HG03039 (cell line): ENCODE measurements around the gene ZG16B.

Source experiments
- ATAC-seq: cut with Tn5 transposase; IDR thresholded peaks from one replicate; pipeline ENCODE4 v1.9.1; 2021; ENCODE audit warnings: mild to moderate bottlenecking, moderate library complexity; ENCODE audit not compliant: unreplicated experiment

ZG16B gene

DNA sequence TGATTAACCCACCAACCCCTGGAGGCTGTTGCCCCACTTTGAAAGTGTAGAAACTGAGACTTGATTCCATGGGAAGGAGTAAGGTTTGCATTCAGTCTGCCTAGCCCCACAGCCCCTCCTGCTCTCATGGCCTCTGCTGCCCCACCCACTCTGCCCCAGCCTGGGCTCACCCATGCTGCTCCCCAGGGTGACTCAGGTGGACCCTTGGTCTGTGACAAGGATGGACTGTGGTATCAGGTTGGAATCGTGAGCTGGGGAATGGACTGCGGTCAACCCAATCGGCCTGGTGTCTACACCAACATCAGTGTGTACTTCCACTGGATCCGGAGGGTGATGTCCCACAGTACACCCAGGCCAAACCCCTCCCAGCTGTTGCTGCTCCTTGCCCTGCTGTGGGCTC lies 25.4 kb upstream of the ZG16B start:
- ATAC-seq, result no peak

DNA sequence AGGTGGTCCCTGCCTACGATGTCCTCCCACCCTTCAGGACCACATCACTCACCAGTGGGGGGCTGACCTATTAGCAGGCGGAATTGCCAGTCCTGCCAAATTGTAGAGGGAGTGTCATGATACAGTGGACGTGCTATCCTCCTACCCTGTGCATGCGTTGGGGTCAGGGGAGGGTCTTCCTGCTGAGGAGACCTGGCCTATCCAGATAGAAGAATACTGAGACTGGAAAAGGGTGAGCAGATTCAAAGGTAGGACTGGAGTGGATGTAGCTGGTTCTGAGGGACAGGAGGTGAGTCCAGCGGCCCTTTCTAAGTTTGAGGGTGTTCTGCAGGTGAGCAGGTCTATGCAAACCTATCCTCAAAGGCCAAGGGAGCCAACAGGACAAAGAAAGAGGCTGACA lies 23.8 kb upstream of the ZG16B start:
- ATAC-seq, result no peak

DNA sequence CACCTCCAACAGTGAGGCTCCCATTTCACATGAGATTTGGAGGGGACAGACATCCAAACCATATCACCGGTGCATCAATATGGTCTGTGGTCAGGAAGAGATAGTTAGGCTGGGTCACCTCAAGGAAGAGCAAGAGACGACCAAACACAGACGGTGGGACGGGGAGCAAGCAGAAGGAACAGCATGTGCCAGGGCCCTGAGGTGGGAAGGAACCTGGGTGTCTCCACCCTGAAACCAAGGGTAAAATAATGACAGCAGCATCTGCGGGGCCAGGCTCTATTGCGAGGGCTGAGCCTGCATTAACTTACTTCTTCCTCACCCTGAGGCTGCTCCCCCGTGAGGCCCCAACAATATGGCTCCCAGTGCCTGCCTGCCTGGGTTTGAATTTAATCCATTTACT lies 21.9 kb upstream of the ZG16B start:
- ATAC-seq, result no peak

GRCh38 chr16:2809149-2809760 lies 20.8 kb upstream of the ZG16B start:
- ATAC-seq, result no peak

- ATAC-seq, result no peak
Measured at GRCh38 chr16:2810651-2811050, 19.5 kb upstream of the ZG16B start.

GRCh38 chr16:2811703-2812471 lies 18.2 kb upstream of the ZG16B start:
- ATAC-seq, result no peak

DNA sequence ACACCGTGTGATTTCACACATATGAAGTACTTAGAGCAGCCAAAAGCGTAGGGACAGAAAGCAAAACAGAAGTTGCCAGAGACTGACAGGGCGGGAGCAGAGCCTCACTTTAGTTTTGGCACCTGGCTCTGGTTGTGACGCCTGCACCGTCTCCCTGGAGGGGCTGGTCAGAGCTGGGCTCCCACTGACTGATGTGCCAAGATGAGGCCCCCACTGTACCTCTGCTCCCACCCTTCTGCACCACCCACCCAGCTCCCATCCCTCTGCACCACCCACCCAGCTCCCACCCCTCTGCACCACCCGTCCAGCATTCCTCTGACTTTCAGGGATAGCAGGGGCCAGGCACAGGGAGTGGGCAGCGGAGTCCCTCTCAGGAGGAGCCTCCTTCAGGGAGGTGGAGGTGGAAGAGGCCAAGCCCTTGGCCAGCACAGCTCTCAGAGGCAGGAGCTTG lies 16.3 kb upstream of the ZG16B start:
- no peak for ATAC-seq

- ATAC-seq, result no peak
Measured at GRCh38 chr16:2814551-2815298, 15.4 kb upstream of the ZG16B start.

GRCh38 chr16:2815299-2815771 lies 14.8 kb upstream of the ZG16B start:
- ATAC-seq, result no peak

DNA sequence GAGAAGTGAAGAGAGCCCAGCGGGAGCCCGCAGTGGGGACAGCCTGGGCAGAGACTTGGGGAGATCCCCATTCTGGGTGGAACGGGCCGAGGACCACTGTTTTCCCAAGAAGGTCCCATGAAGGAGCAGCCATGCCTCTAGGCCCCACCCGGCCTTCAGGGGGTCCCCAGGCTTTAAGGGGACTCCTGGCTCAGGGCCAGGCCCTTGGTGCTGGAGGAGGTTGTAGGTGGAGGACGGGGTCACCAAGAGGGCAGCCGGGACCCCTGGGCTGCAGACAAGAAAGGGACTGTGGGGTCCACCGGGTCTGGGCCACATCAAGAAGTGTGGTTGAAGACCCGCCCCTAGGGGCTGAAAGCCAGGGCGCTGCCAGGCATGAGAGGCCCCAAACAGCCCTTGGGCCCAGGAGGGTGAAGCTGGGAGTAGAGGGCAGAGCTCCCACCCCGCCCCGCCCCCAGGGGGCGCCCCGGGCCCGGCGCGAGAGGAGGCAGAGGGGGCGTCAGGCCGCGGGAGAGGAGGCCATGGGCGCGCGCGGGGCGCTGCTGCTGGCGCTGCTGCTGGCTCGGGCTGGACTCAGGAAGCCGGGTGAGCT lies 13.3 kb upstream of the ZG16B start, which contains the start of gene PRSS21:
Gene PRSS21, plus strand, starts transcription at position 487 of the 589 bp plus-strand sequence. Its CDS starts 32 bp downstream, at position 519.
- no peak for ATAC-seq

- ATAC-seq, result no peak
Measured at GRCh38 chr16:2817340-2818271, 12.5 kb upstream of the ZG16B start.

- ATAC-seq, result no peak
Measured at GRCh38 chr16:2818272-2818876, 11.7 kb upstream of the ZG16B start.

GRCh38 chr16:2819179-2819938 lies 10.7 kb upstream of the ZG16B start:
- ATAC-seq, result no peak

- ATAC-seq, result no peak
Measured at GRCh38 chr16:2819939-2820835, 9.9 kb upstream of the ZG16B start.

DNA sequence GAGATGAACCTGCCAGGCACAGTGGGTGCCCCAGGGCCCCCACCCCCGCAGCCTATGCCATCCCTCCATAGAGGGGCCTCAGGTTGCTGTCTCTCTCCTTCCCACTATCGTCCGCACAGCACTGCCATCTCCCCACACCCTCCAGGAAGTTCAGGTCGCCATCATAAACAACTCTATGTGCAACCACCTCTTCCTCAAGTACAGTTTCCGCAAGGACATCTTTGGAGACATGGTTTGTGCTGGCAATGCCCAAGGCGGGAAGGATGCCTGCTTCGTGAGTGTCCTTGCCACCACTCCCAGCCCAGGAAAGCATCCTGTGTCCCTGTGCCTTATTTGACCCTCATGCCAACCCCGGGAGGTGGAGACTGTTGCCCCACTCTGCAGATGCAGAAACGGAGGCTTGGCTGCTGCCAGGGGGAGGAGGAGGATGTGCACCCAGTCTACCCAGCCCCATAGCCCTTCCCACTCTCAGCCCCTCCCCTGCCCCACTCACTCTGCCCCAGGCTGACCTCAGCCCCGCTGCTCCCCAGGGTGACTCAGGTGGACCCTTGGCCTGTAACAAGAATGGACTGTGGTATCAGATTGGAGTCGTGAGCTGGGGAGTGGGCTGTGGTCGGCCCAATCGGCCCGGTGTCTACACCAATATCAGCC lies 9.1 kb upstream of the ZG16B start:
- no peak for ATAC-seq

DNA sequence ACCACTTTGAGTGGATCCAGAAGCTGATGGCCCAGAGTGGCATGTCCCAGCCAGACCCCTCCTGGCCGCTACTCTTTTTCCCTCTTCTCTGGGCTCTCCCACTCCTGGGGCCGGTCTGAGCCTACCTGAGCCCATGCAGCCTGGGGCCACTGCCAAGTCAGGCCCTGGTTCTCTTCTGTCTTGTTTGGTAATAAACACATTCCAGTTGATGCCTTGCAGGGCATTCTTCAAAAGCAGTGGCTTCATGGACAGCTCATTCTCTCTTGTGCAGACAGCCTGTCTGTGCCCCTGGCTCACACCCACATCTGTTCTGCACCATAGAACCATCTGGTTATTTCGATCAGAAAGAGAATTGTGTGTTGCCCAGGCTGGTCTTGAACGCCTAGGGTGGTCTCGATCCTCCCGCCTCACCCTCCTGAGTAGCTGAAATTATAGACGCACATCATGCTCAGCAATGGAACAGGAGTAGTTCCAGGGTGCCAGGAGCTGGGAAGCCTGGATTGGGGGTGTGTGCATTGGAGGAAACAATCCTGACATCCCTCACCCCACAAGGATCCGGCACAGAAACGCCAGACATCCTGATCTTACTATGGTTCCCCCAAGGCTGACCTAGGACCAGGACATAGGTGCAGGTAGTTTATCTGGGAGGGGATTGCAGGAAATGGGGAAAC lies 8.5 kb upstream of the ZG16B start:
- ATAC-seq, result no peak

GRCh38 chr16:2822158-2822495 lies 8.0 kb upstream of the ZG16B start:
- ATAC-seq, result no peak
